Activated T-helper 17 cell treated with anti-CD3 and anti-CD28 coated beads, Interleukin-2, amount 50 U/mL, for 72 hours (primary cell): Measurements from ENCODE around the gene PPP2R2D. TPM values are rescaled to one million over a fixed set of nuclear protein-coding genes. Genes with fewer than 3 reads are reported as not detected.
A peak's percentile ranks its signal among the peaks of the same experiment; 100 is the strongest.
"Not testable (repeated sequence)": the region's sequence is repeated elsewhere in the genome, so short reads cannot be mapped to it uniquely, and the experiment has no call there.

Experiments used
- ATAC-seq: fragments of 150-1000 bp; cut with Tn5 transposase; replicated peaks from 2 replicates; pipeline ENCODE4 v1.10.0; 2021; ENCODE audit warnings: mild to moderate bottlenecking, moderate library complexity
- H3K27ac Mint-ChIP-seq: one replicate; pipeline ENCODE4 v1.8.0; 2022; ENCODE audit warnings: mixed read lengths
- H3K27me3 Mint-ChIP-seq: one replicate; pipeline ENCODE4 v1.8.0; 2022; ENCODE audit warnings: mixed read lengths
- H3K36me3 Mint-ChIP-seq: one replicate; pipeline ENCODE4 v1.8.0; 2022; ENCODE audit warnings: low read depth, mild to moderate bottlenecking, mixed read lengths
- H3K4me1 Mint-ChIP-seq: one replicate; pipeline ENCODE4 v1.8.0; 2022; ENCODE audit warnings: mixed read lengths
- H3K4me3 Mint-ChIP-seq: one replicate; pipeline ENCODE4 v1.8.0; 2022; ENCODE audit warnings: mild to moderate bottlenecking, mixed read lengths
- H3K9me3 Mint-ChIP-seq: one replicate; pipeline ENCODE4 v1.8.0; 2022; ENCODE audit warnings: mixed read lengths
- total RNA-seq, 2 donors: library from RNA; stranded (reverse); gene quantifications; one replicate each; pipeline ENCODE4 v1.2.3, GENCODE V29; 2022

PPP2R2D gene
- total RNA-seq, 2 donors from 2014 or later, result 31.6 to 46.4 TPM

DNA sequence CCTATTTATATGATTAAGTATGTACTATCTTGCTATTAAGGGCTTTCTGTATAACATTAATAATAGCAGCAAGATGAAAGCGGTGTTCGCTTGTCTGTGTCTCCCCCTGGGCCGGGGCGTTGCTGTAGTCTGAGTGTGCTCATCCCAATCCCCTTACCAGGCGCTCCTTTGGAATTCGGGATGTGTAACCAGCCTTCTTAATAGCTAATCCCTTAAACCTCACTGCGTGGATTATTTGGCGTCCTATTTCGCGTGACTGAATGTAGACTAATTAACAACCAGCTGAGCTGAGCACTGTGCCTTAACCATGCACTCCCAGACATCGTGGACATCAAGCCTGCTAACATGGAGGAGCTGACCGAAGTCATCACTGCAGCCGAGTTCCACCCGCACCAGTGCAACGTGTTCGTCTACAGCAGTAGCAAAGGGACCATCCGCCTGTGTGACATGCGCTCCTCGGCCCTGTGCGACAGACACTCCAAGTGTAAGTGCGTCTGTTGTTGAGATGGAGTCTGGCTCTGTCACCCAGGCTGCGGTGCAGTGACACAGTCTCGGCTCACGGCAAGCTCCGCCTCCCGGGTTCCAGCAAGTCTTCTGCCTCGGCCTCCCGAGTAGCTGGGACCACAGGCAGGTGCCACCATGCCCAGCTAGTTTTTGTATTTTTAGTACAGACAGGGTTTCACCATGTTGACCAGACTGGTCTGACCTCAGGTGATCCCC, 44.3 kb downstream of the PPP2R2D start:
- Mint-ChIP-seq H3K36me3 (peaks cover 100% of the 10 kb centered on the region), H3K4me1 (no peaks in the 10 kb centered on the region), H3K4me3 (no peak overlapping the region), H3K27ac (peak overlapping the region; percentile 36), H3K9me3 (no peaks in the 10 kb centered on the region), H3K27me3 (no peaks in the 10 kb centered on the region)
- ATAC-seq, result no peak

- no peak for ATAC-seq
- no peaks in the 10 kb centered on the region for H3K4me1 Mint-ChIP-seq
- no peak overlapping the region for H3K27ac Mint-ChIP-seq
- peaks cover 98% of the 10 kb centered on the region for H3K36me3 Mint-ChIP-seq
- no peaks in the 10 kb centered on the region for H3K9me3 Mint-ChIP-seq
- H3K4me3 Mint-ChIP-seq, result no peak overlapping the region
- no peaks in the 10 kb centered on the region for H3K27me3 Mint-ChIP-seq
Measured at GRCh38 chr10:131946321-131946751, 45.5 kb downstream of the PPP2R2D start.

DNA sequence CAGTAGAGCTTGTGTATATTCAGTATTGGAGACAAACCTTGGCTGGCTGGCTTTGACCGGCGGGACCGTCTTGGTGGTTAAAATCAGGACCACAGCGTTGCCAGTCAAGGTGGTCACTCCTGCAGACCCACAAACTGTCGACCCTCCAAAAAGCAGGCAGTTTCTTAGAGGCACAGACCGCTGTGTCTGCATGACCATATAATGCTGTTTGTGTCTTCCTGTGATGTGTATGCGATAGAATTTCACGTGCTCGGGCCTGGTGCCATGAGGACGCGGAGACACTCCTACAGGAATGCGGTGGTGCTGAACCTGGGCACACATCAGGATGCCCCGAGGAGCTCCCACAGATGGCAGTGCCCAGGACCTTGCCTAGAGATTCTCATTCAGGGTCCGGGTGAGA, 46.1 kb downstream of the PPP2R2D start:
- H3K27ac Mint-ChIP-seq, result peak overlapping the region; percentile 22
- no peak for ATAC-seq
- peaks cover 96% of the 10 kb centered on the region for H3K36me3 Mint-ChIP-seq
- no peaks in the 10 kb centered on the region for H3K9me3 Mint-ChIP-seq
- no peaks in the 10 kb centered on the region for H3K27me3 Mint-ChIP-seq
- H3K4me3 Mint-ChIP-seq, result no peak overlapping the region
- H3K4me1 Mint-ChIP-seq, result no peaks in the 10 kb centered on the region

GRCh38 chr10:131947631-131948347, 47.0 kb downstream of the PPP2R2D start:
- H3K4me1 Mint-ChIP-seq, result no peaks in the 10 kb centered on the region
- H3K4me3 Mint-ChIP-seq, result no peak overlapping the region
- H3K27ac Mint-ChIP-seq, result peak overlapping the region; percentile 22
- H3K36me3 Mint-ChIP-seq, result peaks cover 87% of the 10 kb centered on the region
- H3K27me3 Mint-ChIP-seq, result no peaks in the 10 kb centered on the region
- no peaks in the 10 kb centered on the region for H3K9me3 Mint-ChIP-seq
- ATAC-seq, result no peak

GRCh38 chr10:131948501-131948900, 47.7 kb downstream of the PPP2R2D start:
- Mint-ChIP-seq H3K36me3 (peaks cover 83% of the 10 kb centered on the region), H3K27ac (no peak overlapping the region)
- ATAC-seq, result no peak

DNA sequence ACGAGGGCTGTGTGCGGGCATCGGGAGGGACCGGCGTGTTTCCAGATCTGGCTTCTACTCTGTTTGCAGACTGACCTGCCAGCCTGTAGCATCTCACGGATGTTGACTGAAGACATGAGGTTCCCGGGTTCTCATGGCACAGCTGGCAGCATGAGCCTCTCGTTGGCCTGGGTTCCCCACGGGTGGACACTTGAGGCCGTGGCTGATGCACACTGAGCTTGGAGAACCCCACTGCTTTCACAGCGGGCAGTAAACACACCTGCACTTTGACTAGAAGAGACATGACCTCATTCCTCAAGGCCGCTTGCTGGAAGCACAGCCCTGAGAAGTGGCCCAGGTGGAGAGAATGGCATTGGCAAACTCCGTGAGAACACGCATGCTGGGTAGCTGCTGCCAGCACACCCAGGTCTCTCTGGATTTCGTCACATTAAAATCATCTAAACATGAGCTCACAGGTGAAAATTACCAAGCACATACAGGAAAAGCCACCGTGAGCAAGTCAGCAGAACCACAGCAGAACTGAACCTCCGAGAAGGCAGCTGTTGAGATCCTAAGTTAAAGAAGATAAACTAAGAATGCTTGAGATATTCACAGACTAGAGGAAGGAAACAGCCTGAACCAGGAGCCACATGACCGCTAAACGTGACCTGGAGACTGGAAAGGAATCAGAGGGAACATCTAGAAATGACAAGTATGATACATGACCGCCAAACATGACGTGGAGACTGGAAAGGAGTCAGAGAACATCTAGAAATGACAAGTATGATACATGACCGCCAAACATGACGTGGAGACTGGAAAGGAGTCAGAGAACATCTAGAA, 48.4 kb downstream of the PPP2R2D start:
- Mint-ChIP-seq H3K4me3 (no peak overlapping the region), H3K4me1 (no peaks in the 10 kb centered on the region), H3K27ac (no peak overlapping the region), H3K27me3 (no peaks in the 10 kb centered on the region), H3K36me3 (peaks cover 83% of the 10 kb centered on the region), H3K9me3 (no peaks in the 10 kb centered on the region)
- no peak for ATAC-seq

More at GRCh38 chr10:131948501-131948900, 47.7 kb downstream of the PPP2R2D start:
- Mint-ChIP-seq H3K4me3 (no peak overlapping the region), H3K27me3 (no peaks in the 10 kb centered on the region), H3K4me1 (no peaks in the 10 kb centered on the region), H3K9me3 (no peaks in the 10 kb centered on the region)

DNA sequence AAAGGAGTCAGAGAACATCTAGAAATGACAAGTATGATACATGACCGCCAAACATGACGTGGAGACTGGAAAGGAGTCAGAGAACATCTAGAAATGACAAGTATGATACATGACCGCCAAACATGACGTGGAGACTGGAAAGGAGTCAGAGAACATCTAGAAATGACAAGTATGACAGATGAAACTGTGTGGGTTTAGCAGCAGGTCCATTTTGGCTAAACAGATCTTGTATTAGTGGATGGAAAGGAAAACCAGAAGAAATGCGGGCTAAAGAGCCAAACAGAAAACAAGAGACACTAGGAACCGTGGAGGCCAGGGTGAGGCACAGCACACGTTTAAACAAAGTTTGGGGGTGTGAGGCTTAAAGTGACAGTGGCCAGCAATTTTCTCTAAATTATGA, 49.1 kb downstream of the PPP2R2D start:
- not testable (repeated sequence) for H3K27me3 Mint-ChIP-seq, H3K9me3 Mint-ChIP-seq, H3K4me1 Mint-ChIP-seq, H3K4me3 Mint-ChIP-seq, ATAC-seq
- Mint-ChIP-seq H3K27ac (peak overlapping the region; percentile 43), H3K36me3 (peaks cover 83% of the 10 kb centered on the region)

GRCh38 chr10:131954356-131954965, 53.7 kb downstream of the PPP2R2D start:
- Mint-ChIP-seq H3K4me1 (no peaks in the 10 kb centered on the region), H3K4me3 (no peak overlapping the region), H3K27me3 (no peaks in the 10 kb centered on the region), H3K36me3 (peaks cover 72% of the 10 kb centered on the region), H3K27ac (no peak overlapping the region), H3K9me3 (no peaks in the 10 kb centered on the region)
- no peak for ATAC-seq

- H3K27ac Mint-ChIP-seq, result peak overlapping the region; percentile 66
- no peak overlapping the region for H3K4me3 Mint-ChIP-seq
- ATAC-seq, result no peak
- no peaks in the 10 kb centered on the region for H3K27me3 Mint-ChIP-seq
- H3K4me1 Mint-ChIP-seq, result no peaks in the 10 kb centered on the region
- peaks cover 65% of the 10 kb centered on the region for H3K36me3 Mint-ChIP-seq
- no peaks in the 10 kb centered on the region for H3K9me3 Mint-ChIP-seq
Measured at GRCh38 chr10:131955591-131956340, 55.0 kb downstream of the PPP2R2D start.

DNA sequence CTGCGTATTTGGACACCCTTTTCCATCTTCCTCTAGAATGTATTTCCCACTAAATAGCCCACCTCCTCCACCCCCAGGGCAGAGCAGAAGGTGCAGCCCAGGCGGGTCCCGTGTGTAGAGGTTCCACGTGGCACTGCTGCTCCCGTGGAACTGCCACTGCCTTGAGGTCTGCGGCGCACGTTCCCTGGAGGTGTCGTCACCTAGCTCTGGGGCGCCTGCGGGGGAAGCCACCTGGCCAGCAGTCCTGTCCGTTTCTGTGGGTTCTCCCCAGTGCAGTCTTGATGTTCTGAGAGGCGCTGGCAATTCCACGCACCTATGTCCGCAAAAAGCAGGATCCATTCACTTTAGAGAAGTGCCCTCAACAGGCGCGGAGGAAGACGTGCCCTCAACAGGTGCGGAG, 59.0 kb downstream of the PPP2R2D start:
- peaks cover 57% of the 10 kb centered on the region for H3K36me3 Mint-ChIP-seq
- H3K27me3 Mint-ChIP-seq, result no peaks in the 10 kb centered on the region
- H3K9me3 Mint-ChIP-seq, result no peaks in the 10 kb centered on the region
- ATAC-seq, result no peak
- no peak overlapping the region for H3K4me3 Mint-ChIP-seq
- H3K4me1 Mint-ChIP-seq, result peaks cover 12% of the 10 kb centered on the region
- H3K27ac Mint-ChIP-seq, result no peak overlapping the region

- Mint-ChIP-seq H3K4me1 (peaks cover 17% of the 10 kb centered on the region), H3K9me3 (no peaks in the 10 kb centered on the region), H3K4me3 (no peak overlapping the region), H3K27me3 (no peaks in the 10 kb centered on the region), H3K27ac (no peak overlapping the region), H3K36me3 (peaks cover 57% of the 10 kb centered on the region)
- ATAC-seq, result no peak
Measured at GRCh38 chr10:131960631-131961046, 59.8 kb downstream of the PPP2R2D start.

DNA sequence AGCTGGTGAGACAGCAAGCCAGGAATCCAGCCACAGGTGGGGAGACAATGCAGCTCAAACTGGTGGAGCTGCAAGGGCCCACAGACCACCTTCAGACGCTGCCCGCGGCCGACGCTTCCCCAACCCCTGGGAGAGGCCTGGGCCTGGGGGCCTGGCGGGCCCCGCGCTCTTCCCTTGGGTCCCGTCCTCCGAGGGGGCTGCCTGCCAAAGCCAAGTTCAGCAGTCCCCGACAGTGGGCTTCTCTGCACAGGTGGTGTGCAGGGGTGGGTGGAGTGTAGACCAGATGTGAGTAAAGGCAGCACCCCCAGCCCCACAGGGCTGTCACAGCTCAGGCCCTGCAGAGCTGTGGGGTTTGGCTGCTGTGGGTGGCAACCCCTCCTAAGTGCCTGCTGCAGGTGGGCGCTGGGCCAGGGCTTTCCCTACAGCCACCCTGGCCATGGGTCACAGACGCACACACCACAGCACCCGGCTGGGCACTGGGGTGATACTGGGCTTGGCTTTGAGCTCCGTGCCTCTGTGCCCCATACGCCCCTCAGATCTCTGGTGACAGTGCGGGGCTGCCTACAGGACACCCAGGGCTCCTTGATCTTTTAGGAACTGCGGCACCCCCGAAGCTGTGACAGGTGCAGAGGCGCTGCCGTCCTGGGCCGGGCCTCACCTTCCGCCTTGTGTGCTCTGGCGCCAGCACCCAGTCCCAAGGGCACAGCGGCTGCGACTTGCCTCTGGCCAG, 60.4 kb downstream of the PPP2R2D start:
- no peaks in the 10 kb centered on the region for H3K9me3 Mint-ChIP-seq
- H3K4me1 Mint-ChIP-seq, result peaks cover 20% of the 10 kb centered on the region
- peaks cover 57% of the 10 kb centered on the region for H3K36me3 Mint-ChIP-seq
- H3K4me3 Mint-ChIP-seq, result no peak overlapping the region
- H3K27ac Mint-ChIP-seq, result no peak overlapping the region
- no peaks in the 10 kb centered on the region for H3K27me3 Mint-ChIP-seq
- no peak for ATAC-seq
